Panc1 (cell line): ENCODE results near the gene SLAIN2. TPM values are rescaled to one million over a fixed set of nuclear protein-coding genes. Genes with fewer than 3 reads are reported as not detected.

Source experiments
- ATAC-seq: fragments of 200-7000 bp; cut with Tn5 transposase; 2 replicates; pipeline ENCODE4 v1.9.1; 2020; ENCODE audit warnings: mild to moderate bottlenecking, moderate library complexity
- BruUV-seq: library from RNA; stranded (reverse); fragments of 400-500 nt; replicated peaks from 2 replicates; lab custom pipeline; 2021; lab: Mats Ljungman, UMichigan
- CTCF ChIA-PET: fragments of 300-600 bp; sonication (Branson Sonifier 250); formaldehyde crosslinking; loops from one replicate; lab custom pipeline; 2022; ENCODE audit warnings: antibody characterized with exemption; lab: Charles Lee
- POLR2A ChIA-PET: fragments of 300-600 bp; sonication (Branson Sonifier 250); formaldehyde crosslinking; loops from one replicate; lab custom pipeline; 2022; ENCODE audit warnings: antibody characterized with exemption; lab: Charles Lee
- DNase-seq: peaks from one replicate; pipeline ENCODE4 v3.0.0-alpha.2; 2010; ENCODE audit warnings: low read depth, low spot score
- H3K27ac ChIP-seq: 2 replicates; pipeline ENCODE4 v1.5.1; 2011; ENCODE audit warnings: mild to moderate bottlenecking, low read length, inconsistent platforms
- H3K27me3 ChIP-seq: fragments of 200-500 bp; sonication (Bioruptor generic); 2 replicates; pipeline ENCODE4 v1.6.0; 2014; ENCODE audit warnings: low read length, inconsistent platforms; ENCODE audit not compliant: control insufficient read depth, insufficient read depth
- H3K36me3 ChIP-seq: fragments of 200-500 bp; sonication (Bioruptor generic); 2 replicates; pipeline ENCODE4 v1.5.1; 2014; ENCODE audit warnings: inconsistent platforms, mild to moderate bottlenecking, low read length, moderate library complexity; ENCODE audit not compliant: control insufficient read depth, insufficient read depth
- H3K4me1 ChIP-seq: 2 replicates; pipeline ENCODE4 v1.5.1; 2011; ENCODE audit warnings: inconsistent platforms, mild to moderate bottlenecking, low read length, moderate library complexity; ENCODE audit not compliant: control insufficient read depth, insufficient read depth
- H3K4me3 ChIP-seq, 2 experiments: 2 replicates each; pipeline ENCODE4 v1.5.1; 2011 to 2012; ENCODE audit warnings: low read depth in 2 of 2, low read length in 2 of 2, mild to moderate bottlenecking in 2 of 2, inconsistent platforms in 1 of 2, moderate library complexity in 1 of 2
- H3K9me3 ChIP-seq: fragments of 200-500 bp; sonication (Bioruptor generic); 2 replicates; pipeline ENCODE4 v1.5.1; 2014; ENCODE audit warnings: low read depth, mild to moderate bottlenecking, inconsistent platforms, low read length, moderate library complexity; ENCODE audit not compliant: control insufficient read depth, insufficient read depth
- POLR2AphosphoS5 ChIP-seq: IDR thresholded peaks from 2 replicates; pipeline ENCODE4 v1.6.1; 2012; ENCODE audit warnings: mild to moderate bottlenecking, low read depth, low read length, moderate library complexity
- REST ChIP-seq, 2 experiments: IDR thresholded peaks; 2 replicates each; pipeline ENCODE4 v1.6.1; 2011 to 2012; ENCODE audit warnings: low read depth in 2 of 2, control low read depth in 1 of 2, low read length in 1 of 2, mild to moderate bottlenecking in 1 of 2, moderate library complexity in 1 of 2; ENCODE audit not compliant: insufficient read depth in 1 of 2
- SIN3A ChIP-seq: IDR thresholded peaks from 2 replicates; pipeline ENCODE4 v1.6.1; 2012; ENCODE audit warnings: low read depth, mild to moderate bottlenecking, low read length, moderate library complexity, borderline replicate concordance; ENCODE audit not compliant: insufficient read depth
- TCF7L2 ChIP-seq: IDR thresholded peaks from 2 replicates; pipeline ENCODE4 v1.6.1; 2011; ENCODE audit warnings: mild to moderate bottlenecking, low read depth, low read length, inconsistent platforms
- in situ Hi-C: cut with HindIII; loops from 2 replicates; pipeline ENCODE4 v1.10.0; 2016; ENCODE audit warnings: low sequenced_read_pairs, low pct_unique_long_range_greater_than_20kb
- intact Hi-C: fragments of 100-400 bp; cut with micrococcal nuclease; formaldehyde crosslinking; loops from one replicate; pipeline ENCODE4 v1.10.0; 2022; ENCODE audit not compliant: unreplicated experiment
- total RNA-seq: library from RNA; stranded (reverse); gene quantifications from one replicate; pipeline ENCODE4 v1.2.1, GENCODE V29; 2021; ENCODE audit not compliant: unreplicated experiment
- TF ChIP-seq, protein P1 (sequence below): fragments of 450-650 bp; IDR thresholded peaks from 2 replicates; pipeline ENCODE4 v1.5.1; 2017; ENCODE audit warnings: mild to moderate bottlenecking

The SLAIN2 gene
- total RNA-seq, 1 experiment from 2014 or later = 53.2 TPM

GRCh38 chr4:48341776-48342605 is 662 bp downstream of the SLAIN2 start:
- in situ Hi-C loops = no loop called here
- ATAC-seq (peak; percentile 42), DNase-seq (no peak)
- TF ChIP-seq POLR2AphosphoS5 = no peak
- TF ChIP-seq, protein P1, sequence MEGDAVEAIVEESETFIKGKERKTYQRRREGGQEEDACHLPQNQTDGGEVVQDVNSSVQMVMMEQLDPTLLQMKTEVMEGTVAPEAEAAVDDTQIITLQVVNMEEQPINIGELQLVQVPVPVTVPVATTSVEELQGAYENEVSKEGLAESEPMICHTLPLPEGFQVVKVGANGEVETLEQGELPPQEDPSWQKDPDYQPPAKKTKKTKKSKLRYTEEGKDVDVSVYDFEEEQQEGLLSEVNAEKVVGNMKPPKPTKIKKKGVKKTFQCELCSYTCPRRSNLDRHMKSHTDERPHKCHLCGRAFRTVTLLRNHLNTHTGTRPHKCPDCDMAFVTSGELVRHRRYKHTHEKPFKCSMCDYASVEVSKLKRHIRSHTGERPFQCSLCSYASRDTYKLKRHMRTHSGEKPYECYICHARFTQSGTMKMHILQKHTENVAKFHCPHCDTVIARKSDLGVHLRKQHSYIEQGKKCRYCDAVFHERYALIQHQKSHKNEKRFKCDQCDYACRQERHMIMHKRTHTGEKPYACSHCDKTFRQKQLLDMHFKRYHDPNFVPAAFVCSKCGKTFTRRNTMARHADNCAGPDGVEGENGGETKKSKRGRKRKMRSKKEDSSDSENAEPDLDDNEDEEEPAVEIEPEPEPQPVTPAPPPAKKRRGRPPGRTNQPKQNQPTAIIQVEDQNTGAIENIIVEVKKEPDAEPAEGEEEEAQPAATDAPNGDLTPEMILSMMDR = no peak
- no peak for TF ChIP-seq SIN3A
- TF ChIP-seq TCF7L2 = no peak
- TF ChIP-seq REST (IDR thresholded peaks at IDR 0.05; ENCODE audit: insufficient read depth in 1 of 2, low read depth in 2 of 2, low read length in 1 of 2) = no peak
- no TSS peak for BruUV-seq
- H3K9me3 ChIP-seq = no peaks in the 10 kb centered on the region
- H3K27ac ChIP-seq = peak overlapping the region; percentile 72
- H3K4me1 ChIP-seq = peaks cover 9% of the 10 kb centered on the region; the same call in 1 of the 2 replicates
- H3K27me3 ChIP-seq = no peaks in the 10 kb centered on the region
- H3K4me3 ChIP-seq = peak overlapping the region; percentile 84 to 90
- POLR2A ChIA-PET = interaction anchor here (0.6 to 0.7 kb wide), 6 partner anchors 14 to 340 kb away, joined by 5 to 16 read pairs (median 8); no protein-coding TSS in a partner anchor
- H3K36me3 ChIP-seq = no peaks in the 10 kb centered on the region; the same call in 1 of the 2 replicates
- intact Hi-C loops = no loop called here
- CTCF ChIA-PET = interaction anchor here (1.1 kb wide), 1 partner anchor 11 kb away, joined by 4 read pairs; no protein-coding TSS in a partner anchor

DNA sequence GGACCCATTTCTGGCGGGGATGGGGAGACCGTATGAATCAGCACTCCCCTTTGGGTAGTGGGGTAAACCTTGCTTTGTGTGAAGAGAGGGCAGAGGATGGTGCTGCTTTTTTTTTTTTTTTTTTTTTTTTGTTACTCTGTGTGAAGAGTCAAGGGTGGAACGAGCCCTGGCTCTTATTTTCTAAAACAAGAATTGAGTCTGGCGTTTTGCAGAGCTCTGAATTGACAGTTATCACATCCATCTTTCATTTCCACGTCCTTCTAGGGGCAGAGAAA is 1.2 kb downstream of the SLAIN2 start:
- DNase-seq = no peak
- BruUV-seq = no TSS peak
- ATAC-seq = no peak
- POLR2A ChIA-PET = no interaction called here
- Histone ChIP-seq H3K4me3 (peak overlapping the region; percentile 84 to 90), H3K4me1 (peaks cover 9% of the 10 kb centered on the region; the same call in 1 of the 2 replicates), H3K27ac (peak overlapping the region; percentile 72), H3K27me3 (no peaks in the 10 kb centered on the region), H3K36me3 (no peaks in the 10 kb centered on the region; the same call in 1 of the 2 replicates), H3K9me3 (no peaks in the 10 kb centered on the region)
- CTCF ChIA-PET = interaction anchor here (0.7 to 1.1 kb wide), 2 partner anchors 11 to 60 kb away, joined by 4 to 8 read pairs; no protein-coding TSS in a partner anchor
- TF ChIP-seq, protein P1 = no peak
- TF ChIP-seq POLR2AphosphoS5 = no peak
- no peak for TF ChIP-seq SIN3A
- TF ChIP-seq TCF7L2 = no peak
- no peak for TF ChIP-seq REST (IDR thresholded peaks at IDR 0.05; ENCODE audit: insufficient read depth in 1 of 2, low read depth in 2 of 2, low read length in 1 of 2)
- intact Hi-C loops (no loop called here), in situ Hi-C loops (no loop called here)
